HepG2 (cell line): ENCODE data around the gene PCTP. TPM values are rescaled to one million over a fixed set of nuclear protein-coding genes. Genes with fewer than 3 reads are reported as not detected.

Experiments
- ATAC-seq: fragments of 200-7000 bp; cut with Tn5 transposase; 3 replicates; pipeline ENCODE4 v1.9.1; 2020; ENCODE audit warnings: mild to moderate bottlenecking, moderate library complexity
- BruUV-seq: library from RNA; stranded (reverse); fragments of 400-500 nt; replicated peaks from 2 replicates; lab custom pipeline; 2021; lab: Mats Ljungman, UMichigan
- CTCF ChIA-PET: fragments of 300-600 bp; formaldehyde crosslinking; extraction: SDS; loops from one replicate; lab custom pipeline; 2021; ENCODE audit warnings: low total read pairs, inconsistent platforms, low intra/inter-chr PET ratio; lab: Yijun Ruan, JAX
- POLR2A ChIA-PET: fragments of 350-600 bp; sonication (Branson Sonifier 250); formaldehyde crosslinking; loops from one replicate; lab custom pipeline; 2020; ENCODE audit warnings: antibody characterized with exemption, inconsistent platforms; lab: Yijun Ruan, JAX
- DNase-seq: peaks from one replicate; pipeline ENCODE4 v3.0.0-alpha.2; 2015; ENCODE audit warnings: low spot score
- FAIRE-seq: peaks from 3 replicates; lab custom pipeline; 2011; peaks lifted over from hg19 to GRCh38; lab: Jason Lieb, UNC
- H2AFZ ChIP-seq: one replicate; pipeline ENCODE4 v1.6.1; 2011; ENCODE audit warnings: low read length, inconsistent platforms
- H3K27ac ChIP-seq: fragments of 300-600 bp; 3 replicates; pipeline ENCODE4 v1.8.0; 2011; ENCODE audit warnings: mixed run types, mild to moderate bottlenecking, mixed read lengths, low read length, inconsistent platforms; ENCODE audit not compliant: insufficient read depth; ENCODE audit errors: extremely low read length
- H3K27me3 ChIP-seq, 2 experiments: fragments of 200-600 bp in 1 of 2; 2 replicates in 1 of 2; 3 replicates in 1 of 2; pipeline versions ENCODE4 v1.6.0 to v1.8.0; 2011; ENCODE audit warnings: low read length in 2 of 2, mild to moderate bottlenecking in 2 of 2, moderate library complexity in 2 of 2, inconsistent platforms in 1 of 2; ENCODE audit not compliant: insufficient read depth in 2 of 2, control insufficient read depth in 1 of 2
- H3K36me3 ChIP-seq, 2 experiments: fragments of 200-600 bp in 1 of 2; replicated peaks in 1 of 2; 2 replicates in 1 of 2; 3 replicates in 1 of 2; pipeline versions ENCODE4 v1.5.1 to v1.8.0; 2011; ENCODE audit warnings: low read length in 2 of 2, inconsistent platforms in 1 of 2; ENCODE audit not compliant: insufficient read depth in 2 of 2, control insufficient read depth in 1 of 2
- H3K4me1 ChIP-seq: 2 replicates; pipeline ENCODE4 v1.5.1; 2012; ENCODE audit warnings: low read length, inconsistent platforms; ENCODE audit not compliant: insufficient read depth
- H3K4me2 ChIP-seq: 2 replicates; pipeline ENCODE4 v1.6.0; 2011; ENCODE audit warnings: low read depth, low read length, inconsistent platforms
- H3K4me3 ChIP-seq, 3 experiments: fragments of 200-600 bp in 1 of 3; sonication (generic), shearing (Covaris generic) in 1 of 3; replicated peaks in 1 of 3; 2 replicates each; pipeline ENCODE4 v1.5.1; 2011 to 2016; ENCODE audit warnings: low read length in 3 of 3, inconsistent platforms in 2 of 3, low read depth in 2 of 3, mild to moderate bottlenecking in 2 of 3, control low read depth in 1 of 3, mixed read lengths in 1 of 3; ENCODE audit not compliant: insufficient read depth in 1 of 3
- H3K79me2 ChIP-seq: one replicate; pipeline ENCODE4 v1.6.1; 2011; ENCODE audit warnings: low read length, inconsistent platforms; ENCODE audit not compliant: insufficient read depth
- H3K9ac ChIP-seq: 2 replicates; pipeline ENCODE4 v1.6.0; 2011; ENCODE audit warnings: mild to moderate bottlenecking, low read depth, low read length, inconsistent platforms; ENCODE audit not compliant: insufficient read depth
- H3K9me3 ChIP-seq: 2 replicates; pipeline ENCODE4 v1.5.1; 2012; ENCODE audit warnings: mild to moderate bottlenecking, low read length
- H4K20me1 ChIP-seq: 2 replicates; pipeline ENCODE4 v1.6.0; 2011; ENCODE audit warnings: inconsistent platforms, mild to moderate bottlenecking, low read length, moderate library complexity; ENCODE audit not compliant: insufficient read depth
- CREM ChIP-seq, 2 experiments: sonication (generic) in 1 of 2; formaldehyde crosslinking in 1 of 2; IDR thresholded peaks; 2 replicates each; pipeline versions ENCODE4 v1.4.0 to v1.6.1; 2016 to 2020; ENCODE audit warnings: antibody characterized with exemption in 1 of 2, mild to moderate bottlenecking in 1 of 2, missing genetic modification reagents in 1 of 2
- DNMT3B ChIP-seq: conservative IDR thresholded peaks from 2 replicates; pipeline ENCODE4 v1.6.1; 2016; ENCODE audit warnings: missing biosample characterization, control low read depth
- FOXK2 ChIP-seq: fragments of 450-650 bp; IDR thresholded peaks from 2 replicates; pipeline ENCODE4 v1.6.1; 2016
- HHEX ChIP-seq: IDR thresholded peaks from 2 replicates; pipeline ENCODE4 v1.6.1; 2016; ENCODE audit warnings: control low read depth
- HNF4G ChIP-seq, 2 experiments: sonication (generic) in 1 of 2; formaldehyde crosslinking in 1 of 2; IDR thresholded peaks; 2 replicates each; pipeline versions ENCODE4 v1.4.0 to v1.6.1; 2011 to 2020; ENCODE audit warnings: borderline replicate concordance in 2 of 2, low read depth in 2 of 2, mild to moderate bottlenecking in 2 of 2, low read length in 1 of 2, missing genetic modification reagents in 1 of 2, moderate library complexity in 1 of 2
- IKZF1 ChIP-seq: fragments of 450-650 bp; IDR thresholded peaks from 2 replicates; pipeline ENCODE4 v1.7.1; 2016
- PHF21A ChIP-seq: sonication (generic); formaldehyde crosslinking; IDR thresholded peaks from 2 replicates; pipeline ENCODE4 v1.5.0; 2020; ENCODE audit warnings: mild to moderate bottlenecking, missing genetic modification reagents
- ZBTB7B ChIP-seq: sonication (generic); formaldehyde crosslinking; IDR thresholded peaks from 2 replicates; pipeline ENCODE4 v1.4.0; 2020; ENCODE audit warnings: missing genetic modification reagents
- ZMYM4 ChIP-seq: sonication (generic); formaldehyde crosslinking; IDR thresholded peaks from 2 replicates; pipeline ENCODE4 v1.8.1; 2023; ENCODE audit warnings: mild to moderate bottlenecking, missing genetic modification reagents
- ZNF33B ChIP-seq: sonication (generic); formaldehyde crosslinking; IDR thresholded peaks from 2 replicates; pipeline ENCODE4 v1.5.1; 2020; ENCODE audit warnings: mild to moderate bottlenecking, missing genetic modification reagents
- ZNF496 ChIP-seq: sonication (generic); formaldehyde crosslinking; IDR thresholded peaks from 2 replicates; pipeline ENCODE4 v1.8.1; 2023; ENCODE audit warnings: mild to moderate bottlenecking, moderate library complexity, missing genetic modification reagents; ENCODE audit not compliant: insufficient replicate concordance
- ZNF768 ChIP-seq: sonication (generic); formaldehyde crosslinking; IDR thresholded peaks from 2 replicates; pipeline ENCODE4 v1.4.0; 2020; ENCODE audit warnings: missing genetic modification reagents
- WGBS: methylation state at CpG from one replicate; pipeline ENCODE4 v1.1.6; 2017; ENCODE audit warnings: low lambda C conversion rate; 5-methylcytosine and 5-hydroxymethylcytosine counted together
- in situ Hi-C: cut with HindIII; loops from 2 replicates; pipeline ENCODE4 v1.10.0; 2017; ENCODE audit warnings: low pct_unique_long_range_greater_than_20kb; ENCODE audit not compliant: extremely low pct_ligation_motif_present
- intact Hi-C: fragments of 100-400 bp; cut with micrococcal nuclease; formaldehyde crosslinking; loops from one replicate; pipeline ENCODE4 v1.10.0; 2022; ENCODE audit not compliant: unreplicated experiment
- polyA plus RNA-seq, 8 experiments: library from polyadenylated mRNA; depleted of rRNA in 3 of 8; stranded (reverse) in 7 of 8; unstranded in 1 of 8; fragments of >200 nt; fragmentation: Illumina TruSeq in 4 of 8; extraction: Trizol in 4 of 8; gene quantifications; 2 replicates each; pipeline versions ENCODE4 v1.2.1 to v1.2.3, GENCODE V29; 2011 to 2016; ENCODE audit warnings: low read depth in 4 of 8, missing spikeins in 1 of 8, mixed read lengths in 1 of 8; ENCODE audit not compliant: insufficient read depth in 1 of 8
- total RNA-seq, 5 experiments: library from RNA; depleted of rRNA; stranded (reverse); fragments of >200 nt; fragmentation: Illumina TruSeq; extraction: Trizol; gene quantifications; 2 replicates each; pipeline ENCODE4 v1.2.3, GENCODE V29; 2016; ENCODE audit warnings: low read depth in 1 of 5
- TF ChIP-seq, protein P1 (sequence below): IDR thresholded peaks from 2 replicates; pipeline ENCODE4 v1.6.1; 2016; ENCODE audit warnings: mild to moderate bottlenecking, missing biosample characterization, missing genetic modification reagents
- TF ChIP-seq, protein P2 (sequence below): IDR thresholded peaks from 2 replicates; pipeline ENCODE4 v1.6.1; 2016; ENCODE audit warnings: missing compliant biosample characterization, missing genetic modification reagents, borderline replicate concordance

The PCTP gene
- total and polyA plus RNA-seq, 2 of the 13 experiments (the other 11 are each of a cell fraction or from before 2014, with no cell fraction given) = 37.1 to 50.7 TPM

DNA sequence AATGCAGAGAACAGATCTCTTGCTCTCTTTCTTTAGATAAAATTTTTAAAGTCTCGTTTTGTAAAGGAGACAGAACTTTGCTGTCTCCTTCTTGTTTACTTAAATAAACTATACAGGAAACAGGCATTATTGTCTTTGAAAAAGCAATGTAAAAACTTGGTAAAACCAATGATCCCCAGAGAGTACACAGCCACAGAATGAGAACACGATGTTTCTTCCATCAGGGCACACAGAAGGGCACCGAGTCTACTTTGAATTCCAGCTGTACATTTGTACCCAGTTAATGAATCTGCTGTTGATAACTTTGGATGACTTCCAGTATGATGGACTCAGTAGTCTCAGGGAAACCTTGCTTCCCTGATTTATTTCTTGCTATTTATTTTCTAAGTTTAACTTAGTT, 20.0 kb upstream of the PCTP start:
- H3K4me1 ChIP-seq = peaks cover 6% of the 10 kb centered on the region; the same call in 1 of the 2 replicates
- no peak for ATAC-seq

More for the DNA sequence above, 20.0 kb upstream of the PCTP start:
- CTCF ChIA-PET = no interaction called here
- BruUV-seq = no TSS peak
- in situ Hi-C loops = no loop called here
- TF ChIP-seq ZNF496 (CRISPR knock-in tag) = no peak
- no peak for TF ChIP-seq ZNF768 (CRISPR knock-in tag)
- TF ChIP-seq, protein P1, sequence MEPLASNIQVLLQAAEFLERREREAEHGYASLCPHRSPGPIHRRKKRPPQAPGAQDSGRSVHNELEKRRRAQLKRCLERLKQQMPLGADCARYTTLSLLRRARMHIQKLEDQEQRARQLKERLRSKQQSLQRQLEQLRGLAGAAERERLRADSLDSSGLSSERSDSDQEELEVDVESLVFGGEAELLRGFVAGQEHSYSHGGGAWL (CRISPR knock-in tag) = no peak
- no peak for TF ChIP-seq FOXK2
- no peak for TF ChIP-seq HNF4G (IDR thresholded peaks at IDR 0.05; ENCODE audit: borderline replicate concordance, low read depth, low read length)
- TF ChIP-seq HNF4G (CRISPR knock-in tag; IDR thresholded peaks at IDR 0.05; ENCODE audit: borderline replicate concordance, low read depth) = no peak
- TF ChIP-seq ZBTB7B (CRISPR knock-in tag) = no peak
- no peak for TF ChIP-seq ZNF33B
- TF ChIP-seq PHF21A (CRISPR knock-in tag) = no peak
- TF ChIP-seq DNMT3B (CRISPR knock-in tag) = no peak
- no peak for TF ChIP-seq CREM (IDR thresholded peaks at IDR 0.05)
- TF ChIP-seq CREM (CRISPR knock-in tag; IDR thresholded peaks at IDR 0.05) = no peak
- TF ChIP-seq IKZF1 = no peak
- TF ChIP-seq, protein P2, sequence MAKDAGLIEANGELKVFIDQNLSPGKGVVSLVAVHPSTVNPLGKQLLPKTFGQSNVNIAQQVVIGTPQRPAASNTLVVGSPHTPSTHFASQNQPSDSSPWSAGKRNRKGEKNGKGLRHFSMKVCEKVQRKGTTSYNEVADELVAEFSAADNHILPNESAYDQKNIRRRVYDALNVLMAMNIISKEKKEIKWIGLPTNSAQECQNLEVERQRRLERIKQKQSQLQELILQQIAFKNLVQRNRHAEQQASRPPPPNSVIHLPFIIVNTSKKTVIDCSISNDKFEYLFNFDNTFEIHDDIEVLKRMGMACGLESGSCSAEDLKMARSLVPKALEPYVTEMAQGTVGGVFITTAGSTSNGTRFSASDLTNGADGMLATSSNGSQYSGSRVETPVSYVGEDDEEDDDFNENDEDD = no peak
- TF ChIP-seq ZMYM4 = no peak
- TF ChIP-seq HHEX (CRISPR knock-in tag) = no peak
- DNase-seq (no peak), FAIRE-seq (no peak)
- no peak overlapping the region for H3K4me3 ChIP-seq
- no peak overlapping the region for H3K4me2 ChIP-seq
- no peak overlapping the region for H3K9ac ChIP-seq
- H2AFZ ChIP-seq = no peak overlapping the region
- no peaks in the 10 kb centered on the region for H4K20me1 ChIP-seq
- 26% methylated on average over 3 of the region's 3 CpGs for WGBS
- H3K27me3 ChIP-seq = peaks cover 0 to 17% of the 10 kb centered on the region in 2 experiments; a peak in 2 of 5 replicates
- POLR2A ChIA-PET = no interaction called here
- no peak overlapping the region for H3K27ac ChIP-seq
- H3K79me2 ChIP-seq = no peaks in the 10 kb centered on the region
- H3K36me3 ChIP-seq = no peaks in the 10 kb centered on the region
- no peaks in the 10 kb centered on the region for H3K9me3 ChIP-seq
- intact Hi-C loops = no loop called here
